CD14-positive monocyte (primary cell): ENCODE data around the gene RASSF1. TPM values are rescaled to one million over a fixed set of nuclear protein-coding genes. Genes with fewer than 3 reads are reported as not detected.
A peak's percentile ranks its signal among the peaks of the same experiment; 100 is the strongest.

Source experiments
- DNase-seq, 3 donors: peaks; one replicate each; pipeline ENCODE4 v3.0.0-alpha.2; 2011 to 2022
- H2AFZ ChIP-seq: 2 replicates; pipeline ENCODE4 v1.6.0; 2012; ENCODE audit warnings: mild to moderate bottlenecking, low read depth, low read length, inconsistent platforms; ENCODE audit not compliant: insufficient read depth, poor library complexity, severe bottlenecking
- H3K27ac ChIP-seq, 2 donors: 1 replicate in 1 of 2; 2 replicates in 1 of 2; pipeline ENCODE4 v1.5.1; 2012 to 2013; ENCODE audit warnings: low read length in 2 of 2, control low read depth in 1 of 2, inconsistent platforms in 1 of 2, low read depth in 1 of 2, mild to moderate bottlenecking in 1 of 2
- H3K27me3 ChIP-seq, 2 donors: one replicate each; pipeline versions ENCODE4 v1.6.0 to v1.6.1; 2011 to 2013; ENCODE audit warnings: low read length in 2 of 2; ENCODE audit not compliant: control insufficient read depth in 2 of 2, insufficient read depth in 2 of 2
- H3K36me3 ChIP-seq, 2 donors: replicated peaks in 1 of 2; 1 replicate in 1 of 2; 2 replicates in 1 of 2; pipeline versions ENCODE4 v1.5.1 to v1.6.1; 2012 to 2013; ENCODE audit warnings: low read length in 2 of 2, control low read depth in 1 of 2, inconsistent platforms in 1 of 2, mild to moderate bottlenecking in 1 of 2; ENCODE audit not compliant: insufficient read depth in 2 of 2, control insufficient read depth in 1 of 2
- H3K4me1 ChIP-seq, 2 donors: 1 replicate in 1 of 2; 2 replicates in 1 of 2; pipeline versions ENCODE4 v1.5.1 to v1.6.1; 2012 to 2013; ENCODE audit warnings: low read length in 2 of 2, control low read depth in 1 of 2, inconsistent platforms in 1 of 2, mild to moderate bottlenecking in 1 of 2, moderate library complexity in 1 of 2; ENCODE audit not compliant: insufficient read depth in 2 of 2, control insufficient read depth in 1 of 2
- H3K4me2 ChIP-seq: replicated peaks from 2 replicates; pipeline ENCODE3; 2012; ENCODE audit warnings: low read length, moderate library complexity, mild to moderate bottlenecking; ENCODE audit not compliant: poor library complexity, severe bottlenecking; ENCODE audit errors: extremely low read depth
- H3K4me3 ChIP-seq, 3 experiments: fragments of 200-600 bp in 1 of 3; sonication (generic) in 1 of 3; replicated peaks in 1 of 3; 1 replicate in 2 of 3; 2 replicates in 1 of 3; pipeline ENCODE4 v1.5.1; 2011 to 2013; ENCODE audit warnings: low read length in 3 of 3, mild to moderate bottlenecking in 3 of 3, control low read depth in 2 of 3, low read depth in 2 of 3, inconsistent platforms in 1 of 3, moderate library complexity in 1 of 3
- H3K79me2 ChIP-seq: 2 replicates; pipeline ENCODE4 v1.6.0; 2012; ENCODE audit warnings: mild to moderate bottlenecking, control low read depth, inconsistent platforms, low read length, moderate library complexity; ENCODE audit not compliant: insufficient read depth
- H3K9ac ChIP-seq: 2 replicates; pipeline ENCODE4 v1.6.0; 2017; ENCODE audit warnings: low read length, mild to moderate bottlenecking; ENCODE audit not compliant: insufficient read depth, poor library complexity, severe bottlenecking
- H3K9me3 ChIP-seq, 2 donors: replicated peaks in 1 of 2; 1 replicate in 1 of 2; 2 replicates in 1 of 2; pipeline versions ENCODE4 v1.5.1 to v1.6.1; 2012 to 2013; ENCODE audit warnings: low read length in 2 of 2, control low read depth in 1 of 2; ENCODE audit not compliant: control insufficient read depth in 1 of 2, insufficient read depth in 1 of 2
- H4K20me1 ChIP-seq: 2 replicates; pipeline ENCODE4 v1.6.0; 2012; ENCODE audit warnings: mild to moderate bottlenecking, low read length, control low read depth, moderate library complexity; ENCODE audit not compliant: insufficient read depth
- H3K27ac Mint-ChIP-seq, 7 donors: one replicate each; pipeline ENCODE4 v1.8.0; 2020; ENCODE audit warnings: mild to moderate bottlenecking in 7 of 7, mixed read lengths in 7 of 7, moderate library complexity in 6 of 7, inconsistent platforms in 2 of 7
- H3K27me3 Mint-ChIP-seq, 3 donors: one replicate each; pipeline ENCODE4 v1.8.0; 2021 to 2022; ENCODE audit warnings: low read depth in 3 of 3, mild to moderate bottlenecking in 3 of 3, mixed read lengths in 3 of 3, moderate library complexity in 3 of 3, inconsistent platforms in 1 of 3
- H3K36me3 Mint-ChIP-seq, 2 donors: one replicate each; pipeline ENCODE4 v1.8.0; 2020; ENCODE audit warnings: mixed read lengths in 2 of 2, inconsistent platforms in 1 of 2, mild to moderate bottlenecking in 1 of 2
- H3K4me1 Mint-ChIP-seq: one replicate; pipeline ENCODE4 v1.8.0; 2020; ENCODE audit warnings: mild to moderate bottlenecking, mixed read lengths
- H3K4me3 Mint-ChIP-seq, 2 donors: one replicate each; pipeline ENCODE4 v1.8.0; 2020; ENCODE audit warnings: mild to moderate bottlenecking in 2 of 2, mixed read lengths in 2 of 2, moderate library complexity in 1 of 2
- H3K9me3 Mint-ChIP-seq, 7 donors: one replicate each; pipeline ENCODE4 v1.8.0; 2020 to 2022; ENCODE audit warnings: mixed read lengths in 7 of 7, mild to moderate bottlenecking in 6 of 7, moderate library complexity in 6 of 7, inconsistent platforms in 2 of 7
- CTCF ChIP-seq: fragments of 200-600 bp; IDR thresholded peaks from one replicate; pipeline ENCODE4 v1.8.0; 2022; ENCODE audit warnings: antibody characterized with exemption, mild to moderate bottlenecking
- WGBS: methylation state at CpG from one replicate; pipeline ENCODE4 v1.1.5; 2013; ENCODE audit warnings: missing lambda C conversion rate; ENCODE audit not compliant: insufficient coverage; 5-methylcytosine and 5-hydroxymethylcytosine counted together
- intact Hi-C, 2 donors: fragments of 100-400 bp; cut with micrococcal nuclease; formaldehyde crosslinking; loops; one replicate each; pipeline versions ENCODE4 v1.15.0 to v1.15.1; 2023
- polyA plus RNA-seq, 3 donors: library from polyadenylated mRNA; depleted of rRNA in 1 of 3; unstranded in 2 of 3; stranded (reverse) in 1 of 3; fragments of 300-500 nt in 2 of 3; fragments of >200 nt in 1 of 3; fragmentation: Illumina TruSeq in 2 of 3; gene quantifications; 1 replicate in 2 of 3; 2 replicates in 1 of 3; pipeline ENCODE4 v1.2.3, GENCODE V29; 2012 to 2021

Gene RASSF1
- polyA plus RNA-seq, 3 donors: 16.0 to 229 (median 24.0) TPM

- peak overlapping the region; percentile 92 to 99 (median 96) for H3K27ac Mint-ChIP-seq
- peak overlapping the region; percentile 77 for H2AFZ ChIP-seq
- no peak for DNase-seq
- intact Hi-C loops: no loop called here
- no peaks in the 10 kb centered on the region for H3K9me3 ChIP-seq
- 2% methylated on average over 9 of the region's 9 CpGs for WGBS
- H3K9me3 Mint-ChIP-seq: no peaks in the 10 kb centered on the region
- peaks cover 67% of the 10 kb centered on the region for H3K4me1 Mint-ChIP-seq
- H3K4me3 ChIP-seq: peak overlapping the region; percentile 50 to 94 (median 83)
- TF ChIP-seq CTCF: no peak
- peaks cover 15 to 23% of the 10 kb centered on the region in 2 donors for H3K36me3 Mint-ChIP-seq
- peak overlapping the region; percentile 95 for H3K4me2 ChIP-seq
- H3K27me3 ChIP-seq: no peaks in the 10 kb centered on the region
- H3K4me3 Mint-ChIP-seq: peak overlapping the region; percentile 79 to 96
- H3K4me1 ChIP-seq: peaks cover 59 to 89% of the 10 kb centered on the region in 2 donors
- H3K27me3 Mint-ChIP-seq: no peaks in the 10 kb centered on the region
- peaks cover 71% of the 10 kb centered on the region for H3K79me2 ChIP-seq
- peak overlapping the region; percentile 94 for H3K9ac ChIP-seq
- H3K27ac ChIP-seq: peak overlapping the region; percentile 91 to 98
- peaks cover 8 to 13% of the 10 kb centered on the region in 2 donors for H3K36me3 ChIP-seq
- H4K20me1 ChIP-seq: peaks cover 25% of the 10 kb centered on the region
Measured at GRCh38 chr3:50340147-50340447, 539 bp downstream of the RASSF1 start.

- Histone ChIP-seq H3K79me2 (peaks cover 75% of the 10 kb centered on the region), H3K27ac (peak overlapping the region; percentile 91 to 98), H3K9me3 (no peaks in the 10 kb centered on the region), H3K9ac (peak overlapping the region; percentile 94), H4K20me1 (peaks cover 26% of the 10 kb centered on the region), H3K4me3 (peak overlapping the region; percentile 50 to 94 (median 83)), H3K4me2 (peak overlapping the region; percentile 95), H3K27me3 (no peaks in the 10 kb centered on the region), H2AFZ (peak overlapping the region; percentile 77), H3K36me3 (peaks cover 9 to 17% of the 10 kb centered on the region in 2 donors), H3K4me1 (peaks cover 59 to 84% of the 10 kb centered on the region in 2 donors)
- H3K9me3 Mint-ChIP-seq: no peaks in the 10 kb centered on the region
- intact Hi-C loops: loop anchor here (5.0 kb wide), 1 partner anchor 42 kb away; the partner anchor contains the start of genes HYAL3 (in 2 of the 2) and NAA80 (in 2 of the 2)
- H3K4me3 Mint-ChIP-seq: peak overlapping the region; percentile 79 to 96
- H3K27ac Mint-ChIP-seq: peak overlapping the region; percentile 92 to 99 (median 96)
- no peak for DNase-seq
- no peak for TF ChIP-seq CTCF
- H3K27me3 Mint-ChIP-seq: no peaks in the 10 kb centered on the region
- 33% methylated on average over 9 of the region's 14 CpGs for WGBS
- peaks cover 66% of the 10 kb centered on the region for H3K4me1 Mint-ChIP-seq
- H3K36me3 Mint-ChIP-seq: peaks cover 15 to 26% of the 10 kb centered on the region in 2 donors
Measured at GRCh38 chr3:50339485-50340146, 1.0 kb downstream of the RASSF1 start.
